Fibroblast of upper back skin (primary cell): Measurements from ENCODE around the gene DENR.
A peak's percentile ranks its signal among the peaks of the same experiment; 100 is the strongest.
"Not testable (repeated sequence)": the region's sequence is repeated elsewhere in the genome, so short reads cannot be mapped to it uniquely, and the experiment has no call there.

Experiments used
- DNase-seq: peaks from one replicate; pipeline ENCODE4 v3.0.0-alpha.2; 2013

The DENR gene

GRCh38 chr12:122743895-122744525, 8.6 kb upstream of the DENR start:
- no peak for DNase-seq

GRCh38 chr12:122747224-122748135, 5.1 kb upstream of the DENR start:
- DNase-seq = no peak

- DNase-seq = no peak
Observed at GRCh38 chr12:122749569-122750332, 2.9 kb upstream of the DENR start.

GRCh38 chr12:122750781-122751515, 1.7 kb upstream of the DENR start:
- not testable (repeated sequence) for DNase-seq

- no peak for DNase-seq
Observed at GRCh38 chr12:122753319-122753650, 661 bp downstream of the DENR start.

GRCh38 chr12:122754790-122755189, 2.2 kb downstream of the DENR start:
- no peak for DNase-seq

- no peak for DNase-seq
Observed at GRCh38 chr12:122757568-122757967, 4.9 kb downstream of the DENR start.

- DNase-seq = no peak
Observed at GRCh38 chr12:122785503-122785902, 32.9 kb downstream of the DENR start.

GRCh38 chr12:122788387-122788786, 35.8 kb downstream of the DENR start:
- DNase-seq = peak; percentile 39

GRCh38 chr12:122789637-122790036, 37.0 kb downstream of the DENR start:
- no peak for DNase-seq

- DNase-seq = peak; percentile 43
Observed at GRCh38 chr12:122790393-122791075, 37.9 kb downstream of the DENR start.

- peak; percentile 49 for DNase-seq
Observed at GRCh38 chr12:122793685-122794106, 41.1 kb downstream of the DENR start.

GRCh38 chr12:122795807-122796206, 43.2 kb downstream of the DENR start:
- no peak for DNase-seq

GRCh38 chr12:122799641-122800243, 47.1 kb downstream of the DENR start:
- DNase-seq = no peak

- DNase-seq = no peak
Observed at GRCh38 chr12:122803937-122804336, 51.3 kb downstream of the DENR start.

- DNase-seq = not testable (repeated sequence)
Observed at GRCh38 chr12:122804957-122805356, 52.3 kb downstream of the DENR start.

- no peak for DNase-seq
Observed at GRCh38 chr12:122807651-122808050, 55.0 kb downstream of the DENR start.

- DNase-seq = no peak
Observed at GRCh38 chr12:122811777-122812176, 59.2 kb downstream of the DENR start.

GRCh38 chr12:122813310-122813713, 60.7 kb downstream of the DENR start:
- DNase-seq = no peak

GRCh38 chr12:122819209-122819785, 66.7 kb downstream of the DENR start:
- DNase-seq = no peak

- DNase-seq = no peak
Observed at GRCh38 chr12:122820138-122820537, 67.5 kb downstream of the DENR start.
